ENCODE results near the gene TRMT11. TPM values are rescaled to one million over a fixed set of nuclear protein-coding genes. Genes with fewer than 3 reads are reported as not detected.

Gene TRMT11
- total RNA-seq, 1 donor from 2014 or later: 33.4 TPM

- Mint-ChIP-seq H3K27me3 (peaks cover 3% of the 10 kb centered on the region), H3K4me1 (peaks cover 1% of the 10 kb centered on the region), H3K27ac (peak overlapping the region; percentile 62), H3K36me3 (ENCODE audit: low read depth) (no peaks in the 10 kb centered on the region), H3K4me3 (no peak overlapping the region), H3K9me3 (no peaks in the 10 kb centered on the region)
- ATAC-seq (ENCODE audit: low read depth) (no peak), DNase-seq (no peak)
- ChIA-PET POLR2A (interaction anchor here (0.6 to 3.5 kb wide), 14 partner anchors 9 to 655 kb away, joined by 3 to 52 read pairs (median 4); partner anchors contain the start of genes HDDC2, NCOA7 and TRMT11), CTCF (interaction anchor here (0.6 to 4.1 kb wide), 25 partner anchors 8 to 654 kb away, joined by 3 to 57 read pairs (median 5); partner anchors contain the start of genes HDDC2, NCOA7 and TRMT11)
- TF ChIP-seq CTCF (IDR thresholded peaks at IDR 0.05): no peak
- intact Hi-C loops (cut with micrococcal nuclease): loop anchor here (1.0 to 5.0 kb wide), 11 partner anchors 18 to 653 kb away; partner anchors contain the start of genes HEY2, NCOA7 and TRMT11
Observed at GRCh38 chr6:125955973-125956372, 30.4 kb upstream of the TRMT11 start.

GRCh38 chr6:125956506-125957390, 29.6 kb upstream of the TRMT11 start, which contains the start of gene HINT3:
TSS of gene HINT3 (plus strand) at chr6:125956770. CDS start at chr6:125956978, 208 bp downstream.
- Mint-ChIP-seq H3K36me3 (ENCODE audit: low read depth) (peaks cover 6% of the 10 kb centered on the region), H3K4me1 (peaks cover 4% of the 10 kb centered on the region), H3K27me3 (peaks cover 3% of the 10 kb centered on the region), H3K27ac (peak within 1 kb of the TSS; percentile 62), H3K9me3 (no peaks in the 10 kb centered on the region), H3K4me3 (no peak within 1 kb of the TSS)
- intact Hi-C loops (cut with micrococcal nuclease): loop anchor here (1.0 to 5.0 kb wide), 11 partner anchors 18 to 654 kb away; partner anchors contain the start of genes HEY2, NCOA7 and TRMT11
- ATAC-seq (ENCODE audit: low read depth) (peak; percentile 85), DNase-seq (peak; percentile 95)
- CTCF ChIA-PET: interaction anchor here (0.6 to 4.1 kb wide), 29 partner anchors 8 to 655 kb away, joined by 3 to 57 read pairs (median 5); partner anchors contain the start of genes HDDC2, NCOA7 and TRMT11
- POLR2A ChIA-PET: interaction anchor here (0.6 to 3.5 kb wide), 18 partner anchors 8 to 655 kb away, joined by 3 to 52 read pairs (median 4); partner anchors contain the start of genes HDDC2, NCOA7 and TRMT11
- peak; percentile 92 for TF ChIP-seq CTCF (IDR thresholded peaks at IDR 0.05)

GRCh38 chr6:125957391-125957693, 29.0 kb upstream of the TRMT11 start:
- H3K4me3 Mint-ChIP-seq: no peak overlapping the region
- H3K9me3 Mint-ChIP-seq: no peaks in the 10 kb centered on the region
- ChIA-PET POLR2A (interaction anchor here (1.1 to 3.5 kb wide), 10 partner anchors 11 to 656 kb away, joined by 3 to 52 read pairs (median 6); partner anchors contain the start of genes HDDC2, NCOA7 and TRMT11), CTCF (interaction anchor here (0.6 to 4.1 kb wide), 13 partner anchors 11 to 656 kb away, joined by 3 to 57 read pairs (median 10); partner anchors contain the start of genes HDDC2, NCOA7 and TRMT11)
- H3K27me3 Mint-ChIP-seq: peaks cover 1% of the 10 kb centered on the region
- no peak for TF ChIP-seq CTCF (IDR thresholded peaks at IDR 0.05)
- peaks cover 7% of the 10 kb centered on the region for H3K36me3 Mint-ChIP-seq (ENCODE audit: low read depth)
- H3K27ac Mint-ChIP-seq: no peak overlapping the region
- H3K4me1 Mint-ChIP-seq: peaks cover 5% of the 10 kb centered on the region
- ATAC-seq (ENCODE audit: low read depth) (no peak), DNase-seq (no peak)
- intact Hi-C loops (cut with micrococcal nuclease): loop anchor here (2.0 to 5.0 kb wide), 2 partner anchors 100 to 655 kb away; no protein-coding TSS in a partner anchor

GRCh38 chr6:125957845-125958244, 28.5 kb upstream of the TRMT11 start:
- Mint-ChIP-seq H3K27ac (no peak overlapping the region), H3K36me3 (ENCODE audit: low read depth) (peaks cover 10% of the 10 kb centered on the region), H3K27me3 (no peaks in the 10 kb centered on the region), H3K9me3 (no peaks in the 10 kb centered on the region), H3K4me1 (peaks cover 5% of the 10 kb centered on the region), H3K4me3 (no peak overlapping the region)
- no peak for DNase-seq
- no peak for ATAC-seq (ENCODE audit: low read depth)
- ChIA-PET POLR2A (interaction anchor here (1.1 to 3.5 kb wide), 6 partner anchors 10 to 177 kb away, joined by 3 to 52 read pairs (median 6); partner anchors contain the start of gene NCOA7), CTCF (interaction anchor here (1.3 to 4.1 kb wide), 9 partner anchors 10 to 177 kb away, joined by 3 to 57 read pairs (median 12); partner anchors contain the start of genes NCOA7 and TRMT11)
- intact Hi-C loops (cut with micrococcal nuclease): loop anchor here (2.0 to 5.0 kb wide), 2 partner anchors 101 to 655 kb away; no protein-coding TSS in a partner anchor
- TF ChIP-seq CTCF (IDR thresholded peaks at IDR 0.05): no peak

Data from activated B cell treated with CpG ODN at 0.5 μM for 24 hours (primary cell).